ENCODE results near the gene DIPK1A.

- TF ChIP-seq, protein P1, sequence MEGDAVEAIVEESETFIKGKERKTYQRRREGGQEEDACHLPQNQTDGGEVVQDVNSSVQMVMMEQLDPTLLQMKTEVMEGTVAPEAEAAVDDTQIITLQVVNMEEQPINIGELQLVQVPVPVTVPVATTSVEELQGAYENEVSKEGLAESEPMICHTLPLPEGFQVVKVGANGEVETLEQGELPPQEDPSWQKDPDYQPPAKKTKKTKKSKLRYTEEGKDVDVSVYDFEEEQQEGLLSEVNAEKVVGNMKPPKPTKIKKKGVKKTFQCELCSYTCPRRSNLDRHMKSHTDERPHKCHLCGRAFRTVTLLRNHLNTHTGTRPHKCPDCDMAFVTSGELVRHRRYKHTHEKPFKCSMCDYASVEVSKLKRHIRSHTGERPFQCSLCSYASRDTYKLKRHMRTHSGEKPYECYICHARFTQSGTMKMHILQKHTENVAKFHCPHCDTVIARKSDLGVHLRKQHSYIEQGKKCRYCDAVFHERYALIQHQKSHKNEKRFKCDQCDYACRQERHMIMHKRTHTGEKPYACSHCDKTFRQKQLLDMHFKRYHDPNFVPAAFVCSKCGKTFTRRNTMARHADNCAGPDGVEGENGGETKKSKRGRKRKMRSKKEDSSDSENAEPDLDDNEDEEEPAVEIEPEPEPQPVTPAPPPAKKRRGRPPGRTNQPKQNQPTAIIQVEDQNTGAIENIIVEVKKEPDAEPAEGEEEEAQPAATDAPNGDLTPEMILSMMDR (IDR thresholded peaks at IDR 0.05) = no peak
- TF ChIP-seq POLR2A (IDR thresholded peaks at IDR 0.05) = no peak
Observed at GRCh38 chr1:92833840-92834239, 127.4 kb downstream of the DIPK1A start.

Measured in thyroid gland (tissue), 4 donors.